D721Med (cell line): ENCODE data around the gene GHR.

Experiments
- DNase-seq: peaks from one replicate; pipeline ENCODE4 v3.0.0; 2011; ENCODE audit warnings: low spot score; ENCODE audit not compliant: insufficient read length
- FAIRE-seq: peaks from 2 replicates; lab custom pipeline; 2011; peaks lifted over from hg19 to GRCh38; lab: Jason Lieb, UNC
- TF ChIP-seq, protein P1 (sequence below): IDR thresholded peaks from 2 replicates; pipeline ENCODE4 v1.5.1; 2012; ENCODE audit warnings: mild to moderate bottlenecking, control low read depth; ENCODE audit not compliant: insufficient read depth; ENCODE audit errors: missing control alignments

GHR gene

DNA sequence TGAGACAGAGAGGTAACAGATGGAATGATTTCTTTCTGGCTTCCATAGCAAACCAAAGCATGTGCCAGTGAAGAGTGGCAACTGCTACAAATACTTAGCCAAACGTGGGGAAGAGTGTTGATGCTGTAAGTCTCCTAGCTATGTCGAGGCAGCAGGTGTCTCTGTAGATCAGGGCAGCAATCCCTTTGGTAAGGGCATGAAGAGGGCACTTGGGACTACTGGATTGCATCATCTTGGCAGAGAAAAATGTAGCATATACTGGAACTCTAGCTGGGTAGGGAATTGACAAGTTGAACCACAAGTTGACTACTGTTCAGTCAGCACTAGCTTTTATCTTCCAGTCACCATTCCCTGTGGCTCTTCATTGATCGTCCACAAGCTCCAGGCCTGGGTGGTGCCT lies 75.8 kb downstream of the GHR start:
- DNase-seq (no peak), FAIRE-seq (no peak)
- TF ChIP-seq, protein P1, sequence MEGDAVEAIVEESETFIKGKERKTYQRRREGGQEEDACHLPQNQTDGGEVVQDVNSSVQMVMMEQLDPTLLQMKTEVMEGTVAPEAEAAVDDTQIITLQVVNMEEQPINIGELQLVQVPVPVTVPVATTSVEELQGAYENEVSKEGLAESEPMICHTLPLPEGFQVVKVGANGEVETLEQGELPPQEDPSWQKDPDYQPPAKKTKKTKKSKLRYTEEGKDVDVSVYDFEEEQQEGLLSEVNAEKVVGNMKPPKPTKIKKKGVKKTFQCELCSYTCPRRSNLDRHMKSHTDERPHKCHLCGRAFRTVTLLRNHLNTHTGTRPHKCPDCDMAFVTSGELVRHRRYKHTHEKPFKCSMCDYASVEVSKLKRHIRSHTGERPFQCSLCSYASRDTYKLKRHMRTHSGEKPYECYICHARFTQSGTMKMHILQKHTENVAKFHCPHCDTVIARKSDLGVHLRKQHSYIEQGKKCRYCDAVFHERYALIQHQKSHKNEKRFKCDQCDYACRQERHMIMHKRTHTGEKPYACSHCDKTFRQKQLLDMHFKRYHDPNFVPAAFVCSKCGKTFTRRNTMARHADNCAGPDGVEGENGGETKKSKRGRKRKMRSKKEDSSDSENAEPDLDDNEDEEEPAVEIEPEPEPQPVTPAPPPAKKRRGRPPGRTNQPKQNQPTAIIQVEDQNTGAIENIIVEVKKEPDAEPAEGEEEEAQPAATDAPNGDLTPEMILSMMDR = no peak

DNA sequence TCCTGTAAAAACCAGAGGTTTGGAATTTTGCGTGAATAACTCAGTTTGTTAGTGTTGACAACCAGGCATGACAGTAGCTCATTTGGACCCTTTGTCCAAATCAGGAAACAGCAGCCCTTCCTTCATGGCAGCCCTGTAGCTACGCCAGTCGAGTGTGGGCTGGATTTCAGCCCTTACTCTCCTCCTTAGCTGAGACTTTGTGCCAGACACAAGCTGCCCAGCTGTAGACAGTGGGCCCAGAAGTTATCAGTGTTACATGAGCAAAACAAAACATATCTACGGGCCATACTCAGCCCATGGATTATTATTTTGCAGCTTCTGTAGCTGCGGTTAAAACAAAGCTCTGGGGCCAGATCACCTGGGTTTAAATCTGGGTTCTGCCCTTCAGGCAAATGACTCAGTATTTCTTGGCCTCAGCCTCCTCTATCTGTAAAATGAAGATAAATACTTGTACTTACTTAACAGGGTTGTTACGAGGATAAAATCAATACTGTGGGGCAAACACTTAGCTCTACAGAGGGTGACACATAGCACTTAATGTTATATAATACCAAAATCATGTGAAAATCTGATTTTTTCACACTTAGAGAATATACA lies 76.9 kb downstream of the GHR start:
- FAIRE-seq (no peak), DNase-seq (no peak)
- TF ChIP-seq, protein P1 = no peak

DNA sequence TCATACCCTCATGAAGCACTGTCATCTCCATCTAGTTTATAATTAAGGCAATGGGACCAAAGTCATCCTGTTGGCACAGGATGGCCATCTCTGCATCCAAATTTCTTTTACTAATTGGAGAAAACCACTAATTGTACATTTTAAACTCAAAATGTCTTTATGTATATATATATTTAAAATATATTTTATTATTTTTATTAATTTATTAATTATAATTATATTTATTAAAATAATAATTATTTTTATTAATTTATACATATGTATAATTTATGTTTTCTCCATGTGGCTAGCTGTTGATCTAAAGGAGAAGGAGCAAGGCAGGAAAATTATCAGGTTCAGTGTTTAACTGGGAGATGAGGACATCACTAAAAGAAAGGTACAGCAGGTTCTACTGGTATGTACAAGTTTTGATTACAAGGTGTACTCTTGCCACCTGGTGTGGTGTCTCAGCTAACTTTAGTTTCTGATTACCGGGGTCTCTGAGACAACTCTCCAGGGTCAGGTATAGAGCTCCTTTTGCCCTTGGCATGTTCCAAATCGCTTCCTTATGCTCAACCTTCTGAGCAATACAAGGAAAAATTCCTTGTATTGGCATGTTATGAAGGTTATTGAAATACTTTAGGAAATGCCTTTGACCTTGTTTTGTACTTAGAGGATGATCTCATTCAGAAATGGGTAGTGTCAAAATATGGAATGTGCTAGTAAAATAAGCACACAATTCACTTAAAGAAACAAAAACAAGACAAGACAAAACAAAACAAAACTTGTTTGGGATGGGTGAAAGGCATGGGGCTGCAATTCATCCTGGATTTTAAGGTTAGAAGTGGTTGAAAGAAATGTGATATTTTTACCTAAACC lies 79.6 kb downstream of the GHR start:
- TF ChIP-seq, protein P1 = no peak
- FAIRE-seq (no peak), DNase-seq (no peak)

DNA sequence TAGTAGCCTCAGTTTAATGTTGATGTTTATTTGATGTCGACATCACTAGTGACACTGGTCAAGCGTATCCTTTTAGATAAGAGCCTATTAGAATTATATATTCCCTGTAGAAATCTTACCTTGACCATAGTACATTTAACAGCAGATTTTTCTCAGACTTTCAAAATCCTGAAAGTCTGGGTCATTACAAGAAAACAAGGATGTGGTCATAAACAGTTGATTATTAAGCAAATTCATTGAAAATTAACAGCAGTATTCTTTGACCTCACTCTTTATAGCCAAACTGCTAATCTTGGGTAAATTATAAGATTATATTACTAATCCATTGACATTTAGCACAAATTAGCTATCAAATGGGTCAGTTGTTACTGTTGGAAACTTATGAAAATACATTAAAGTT lies 83.4 kb downstream of the GHR start:
- DNase-seq = no peak
- FAIRE-seq = no peak
- TF ChIP-seq, protein P1 = no peak

DNA sequence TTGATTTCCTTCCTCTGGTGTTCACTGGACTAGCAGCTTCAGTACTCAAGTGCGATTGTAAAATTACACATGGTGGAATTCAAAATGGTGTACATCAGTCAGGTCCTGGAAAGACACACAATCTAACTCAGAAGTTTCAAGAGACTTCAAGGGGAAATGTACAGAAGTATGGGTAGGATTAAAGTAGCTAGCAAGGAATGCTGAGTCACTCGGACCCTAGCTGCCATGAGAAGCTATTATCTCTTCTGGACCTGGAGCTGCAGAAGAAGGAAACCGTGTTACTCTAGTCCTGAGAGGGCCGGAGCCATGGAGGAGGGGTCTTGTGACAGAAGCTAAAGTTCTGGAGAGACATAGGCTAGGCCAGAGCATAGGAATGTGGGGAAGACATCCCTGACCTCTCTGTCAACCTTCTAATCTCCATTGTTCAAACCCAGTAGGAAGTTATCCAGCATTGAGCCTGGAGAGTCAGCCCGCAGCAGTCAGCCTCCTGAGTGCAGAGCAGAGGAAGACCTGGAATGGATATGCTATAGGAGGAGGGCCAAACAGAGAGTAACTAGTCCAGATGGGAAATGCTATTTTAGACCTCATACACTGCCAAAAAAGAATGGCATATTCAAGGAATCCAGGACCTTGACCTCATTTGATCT lies 84.3 kb downstream of the GHR start:
- no peak for DNase-seq
- TF ChIP-seq, protein P1 = no peak
- no peak for FAIRE-seq

DNA sequence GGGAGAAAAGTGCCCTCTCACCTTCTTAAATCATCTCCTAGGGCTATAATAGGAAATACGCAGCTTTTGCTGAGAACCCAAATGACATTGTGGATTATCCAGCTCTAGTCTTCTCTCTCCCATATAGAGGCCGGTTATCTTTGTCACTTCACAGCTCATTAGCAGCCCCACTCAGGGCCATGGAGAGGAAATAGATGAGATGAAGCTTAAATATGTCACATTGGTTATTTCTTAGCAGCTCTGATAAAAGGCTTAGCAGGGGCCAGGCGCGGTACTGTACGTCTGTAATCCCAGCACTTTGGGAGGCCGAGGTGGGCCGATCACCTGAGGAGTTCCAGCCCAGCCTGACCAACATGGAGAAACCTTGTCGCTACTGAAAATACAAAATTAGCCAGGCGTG lies 90.0 kb downstream of the GHR start:
- TF ChIP-seq, protein P1 = no peak
- FAIRE-seq (no peak), DNase-seq (no peak)
